Measurements from ENCODE around the gene EFCAB11. TPM values are rescaled to one million over a fixed set of nuclear protein-coding genes. Genes with fewer than 3 reads are reported as not detected.

The EFCAB11 gene
- total and polyA plus RNA-seq, 9 of the 15 experiments (the other 6 are each of a cell fraction or from before 2014, with no cell fraction given), result 13.4 to 37.9 (median 17.4) TPM

DNA sequence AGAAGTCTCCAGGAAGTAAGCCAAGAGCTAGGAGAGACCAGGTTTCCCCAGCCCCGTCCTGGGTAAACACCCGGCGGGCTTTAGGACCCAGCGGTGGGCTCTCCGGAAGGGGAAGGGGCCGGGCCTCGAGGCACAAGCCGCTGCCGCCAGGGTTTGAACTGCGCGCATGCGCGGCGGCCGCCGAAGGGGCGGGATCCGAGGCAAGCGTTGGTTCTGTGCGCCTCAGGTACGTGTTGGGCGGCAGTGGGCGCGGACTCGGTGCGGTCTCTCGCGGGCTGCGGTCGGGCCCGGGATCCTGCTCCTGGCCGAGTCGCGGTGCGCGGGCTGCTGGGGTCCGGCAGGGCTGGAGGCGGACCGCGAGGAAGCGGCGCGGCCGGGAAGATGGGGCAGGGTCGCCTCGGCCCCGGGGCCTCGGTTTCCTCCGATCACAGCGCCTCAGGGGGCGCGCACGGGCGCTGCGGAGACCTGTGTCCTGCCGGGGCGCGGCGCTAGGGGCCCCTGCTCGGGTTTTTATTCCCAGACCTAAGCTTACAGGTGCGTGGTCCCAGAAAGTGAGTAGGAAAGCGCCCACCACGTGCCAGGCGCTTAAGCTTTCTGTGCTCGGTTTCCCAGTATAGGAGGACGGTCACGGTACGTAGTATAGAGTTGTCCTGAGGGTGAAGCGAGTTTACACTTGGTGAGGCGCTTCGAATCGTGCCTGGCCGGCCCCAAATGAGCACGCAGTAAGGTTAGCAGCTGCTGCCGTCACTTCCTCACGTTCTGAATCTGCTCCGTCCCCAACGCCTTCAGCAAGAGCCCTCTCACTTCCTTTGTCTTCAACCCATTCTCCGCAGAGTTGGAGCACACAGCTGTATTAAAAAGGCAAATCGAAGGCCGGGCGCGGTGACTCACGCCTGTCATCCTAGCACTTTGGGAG, 1.5 kb upstream of the EFCAB11 start, which contains the start of gene TDP1 (continued):
- TF ChIP-seq, protein P1, sequence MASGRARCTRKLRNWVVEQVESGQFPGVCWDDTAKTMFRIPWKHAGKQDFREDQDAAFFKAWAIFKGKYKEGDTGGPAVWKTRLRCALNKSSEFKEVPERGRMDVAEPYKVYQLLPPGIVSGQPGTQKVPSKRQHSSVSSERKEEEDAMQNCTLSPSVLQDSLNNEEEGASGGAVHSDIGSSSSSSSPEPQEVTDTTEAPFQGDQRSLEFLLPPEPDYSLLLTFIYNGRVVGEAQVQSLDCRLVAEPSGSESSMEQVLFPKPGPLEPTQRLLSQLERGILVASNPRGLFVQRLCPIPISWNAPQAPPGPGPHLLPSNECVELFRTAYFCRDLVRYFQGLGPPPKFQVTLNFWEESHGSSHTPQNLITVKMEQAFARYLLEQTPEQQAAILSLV (tag; IDR thresholded peaks at IDR 0.05), result no peak
- no peak for TF ChIP-seq BRD9 (IDR thresholded peaks at IDR 0.05; ENCODE audit: low read depth, partially characterized antibody)
- no peak for TF ChIP-seq POLR3A (IDR thresholded peaks at IDR 0.05; ENCODE audit: borderline replicate concordance, extremely low read depth, insufficient read depth, insufficient read length)
- peak; percentile 86 for TF ChIP-seq FOXJ2 (tag; IDR thresholded peaks at IDR 0.05)
- no peak for TF ChIP-seq NFIC (IDR thresholded peaks at IDR 0.05)
- no peak for TF ChIP-seq KLF1 (tag; IDR thresholded peaks at IDR 0.05)
- no peak for TF ChIP-seq SRSF1 (IDR thresholded peaks at IDR 0.05; ENCODE audit: low read depth, low read length)
- TF ChIP-seq, protein P2, sequence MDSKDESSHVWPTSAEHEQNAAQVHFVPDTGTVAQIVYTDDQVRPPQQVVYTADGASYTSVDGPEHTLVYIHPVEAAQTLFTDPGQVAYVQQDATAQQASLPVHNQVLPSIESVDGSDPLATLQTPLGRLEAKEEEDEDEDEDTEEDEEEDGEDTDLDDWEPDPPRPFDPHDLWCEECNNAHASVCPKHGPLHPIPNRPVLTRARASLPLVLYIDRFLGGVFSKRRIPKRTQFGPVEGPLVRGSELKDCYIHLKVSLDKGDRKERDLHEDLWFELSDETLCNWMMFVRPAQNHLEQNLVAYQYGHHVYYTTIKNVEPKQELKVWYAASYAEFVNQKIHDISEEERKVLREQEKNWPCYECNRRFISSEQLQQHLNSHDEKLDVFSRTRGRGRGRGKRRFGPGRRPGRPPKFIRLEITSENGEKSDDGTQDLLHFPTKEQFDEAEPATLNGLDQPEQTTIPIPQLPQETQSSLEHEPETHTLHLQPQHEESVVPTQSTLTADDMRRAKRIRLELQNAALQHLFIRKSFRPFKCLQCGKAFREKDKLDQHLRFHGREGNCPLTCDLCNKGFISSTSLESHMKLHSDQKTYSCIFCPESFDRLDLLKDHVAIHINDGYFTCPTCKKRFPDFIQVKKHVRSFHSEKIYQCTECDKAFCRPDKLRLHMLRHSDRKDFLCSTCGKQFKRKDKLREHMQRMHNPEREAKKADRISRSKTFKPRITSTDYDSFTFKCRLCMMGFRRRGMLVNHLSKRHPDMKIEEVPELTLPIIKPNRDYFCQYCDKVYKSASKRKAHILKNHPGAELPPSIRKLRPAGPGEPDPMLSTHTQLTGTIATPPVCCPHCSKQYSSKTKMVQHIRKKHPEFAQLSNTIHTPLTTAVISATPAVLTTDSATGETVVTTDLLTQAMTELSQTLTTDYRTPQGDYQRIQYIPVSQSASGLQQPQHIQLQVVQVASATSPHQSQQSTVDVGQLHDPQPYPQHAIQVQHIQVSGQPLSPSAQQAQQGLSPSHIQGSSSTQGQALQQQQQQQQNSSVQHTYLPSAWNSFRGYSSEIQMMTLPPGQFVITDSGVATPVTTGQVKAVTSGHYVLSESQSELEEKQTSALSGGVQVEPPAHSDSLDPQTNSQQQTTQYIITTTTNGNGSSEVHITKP (IDR thresholded peaks at IDR 0.05; ENCODE audit: partially characterized antibody), result no peak
- TF ChIP-seq HMGN3 (IDR thresholded peaks at IDR 0.05; ENCODE audit: borderline replicate concordance, extremely low read depth, insufficient read length, low read depth, low read length), result peak; percentile 53
- TF ChIP-seq, protein P3, sequence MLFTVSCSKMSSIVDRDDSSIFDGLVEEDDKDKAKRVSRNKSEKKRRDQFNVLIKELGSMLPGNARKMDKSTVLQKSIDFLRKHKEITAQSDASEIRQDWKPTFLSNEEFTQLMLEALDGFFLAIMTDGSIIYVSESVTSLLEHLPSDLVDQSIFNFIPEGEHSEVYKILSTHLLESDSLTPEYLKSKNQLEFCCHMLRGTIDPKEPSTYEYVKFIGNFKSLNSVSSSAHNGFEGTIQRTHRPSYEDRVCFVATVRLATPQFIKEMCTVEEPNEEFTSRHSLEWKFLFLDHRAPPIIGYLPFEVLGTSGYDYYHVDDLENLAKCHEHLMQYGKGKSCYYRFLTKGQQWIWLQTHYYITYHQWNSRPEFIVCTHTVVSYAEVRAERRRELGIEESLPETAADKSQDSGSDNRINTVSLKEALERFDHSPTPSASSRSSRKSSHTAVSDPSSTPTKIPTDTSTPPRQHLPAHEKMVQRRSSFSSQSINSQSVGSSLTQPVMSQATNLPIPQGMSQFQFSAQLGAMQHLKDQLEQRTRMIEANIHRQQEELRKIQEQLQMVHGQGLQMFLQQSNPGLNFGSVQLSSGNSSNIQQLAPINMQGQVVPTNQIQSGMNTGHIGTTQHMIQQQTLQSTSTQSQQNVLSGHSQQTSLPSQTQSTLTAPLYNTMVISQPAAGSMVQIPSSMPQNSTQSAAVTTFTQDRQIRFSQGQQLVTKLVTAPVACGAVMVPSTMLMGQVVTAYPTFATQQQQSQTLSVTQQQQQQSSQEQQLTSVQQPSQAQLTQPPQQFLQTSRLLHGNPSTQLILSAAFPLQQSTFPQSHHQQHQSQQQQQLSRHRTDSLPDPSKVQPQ (CRISPR knock-in tag; IDR thresholded peaks at IDR 0.05; ENCODE audit: borderline replicate concordance), result no peak
- no peak for TF ChIP-seq ZNF696 (CRISPR knock-in tag; conservative IDR thresholded peaks at IDR 0.05)
- TF ChIP-seq, protein P4, sequence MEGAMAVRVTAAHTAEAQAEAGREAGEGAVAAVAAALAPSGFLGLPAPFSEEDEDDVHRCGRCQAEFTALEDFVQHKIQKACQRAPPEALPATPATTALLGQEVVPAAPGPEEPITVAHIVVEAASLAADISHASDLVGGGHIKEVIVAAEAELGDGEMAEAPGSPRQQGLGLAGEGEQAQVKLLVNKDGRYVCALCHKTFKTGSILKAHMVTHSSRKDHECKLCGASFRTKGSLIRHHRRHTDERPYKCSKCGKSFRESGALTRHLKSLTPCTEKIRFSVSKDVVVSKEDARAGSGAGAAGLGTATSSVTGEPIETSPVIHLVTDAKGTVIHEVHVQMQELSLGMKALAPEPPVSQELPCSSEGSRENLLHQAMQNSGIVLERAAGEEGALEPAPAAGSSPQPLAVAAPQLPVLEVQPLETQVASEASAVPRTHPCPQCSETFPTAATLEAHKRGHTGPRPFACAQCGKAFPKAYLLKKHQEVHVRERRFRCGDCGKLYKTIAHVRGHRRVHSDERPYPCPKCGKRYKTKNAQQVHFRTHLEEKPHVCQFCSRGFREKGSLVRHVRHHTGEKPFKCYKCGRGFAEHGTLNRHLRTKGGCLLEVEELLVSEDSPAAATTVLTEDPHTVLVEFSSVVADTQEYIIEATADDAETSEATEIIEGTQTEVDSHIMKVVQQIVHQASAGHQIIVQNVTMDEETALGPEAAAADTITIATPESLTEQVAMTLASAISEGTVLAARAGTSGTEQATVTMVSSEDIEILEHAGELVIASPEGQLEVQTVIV (CRISPR knock-in tag; IDR thresholded peaks at IDR 0.05; ENCODE audit: borderline replicate concordance), result no peak
- TF ChIP-seq, protein P5, sequence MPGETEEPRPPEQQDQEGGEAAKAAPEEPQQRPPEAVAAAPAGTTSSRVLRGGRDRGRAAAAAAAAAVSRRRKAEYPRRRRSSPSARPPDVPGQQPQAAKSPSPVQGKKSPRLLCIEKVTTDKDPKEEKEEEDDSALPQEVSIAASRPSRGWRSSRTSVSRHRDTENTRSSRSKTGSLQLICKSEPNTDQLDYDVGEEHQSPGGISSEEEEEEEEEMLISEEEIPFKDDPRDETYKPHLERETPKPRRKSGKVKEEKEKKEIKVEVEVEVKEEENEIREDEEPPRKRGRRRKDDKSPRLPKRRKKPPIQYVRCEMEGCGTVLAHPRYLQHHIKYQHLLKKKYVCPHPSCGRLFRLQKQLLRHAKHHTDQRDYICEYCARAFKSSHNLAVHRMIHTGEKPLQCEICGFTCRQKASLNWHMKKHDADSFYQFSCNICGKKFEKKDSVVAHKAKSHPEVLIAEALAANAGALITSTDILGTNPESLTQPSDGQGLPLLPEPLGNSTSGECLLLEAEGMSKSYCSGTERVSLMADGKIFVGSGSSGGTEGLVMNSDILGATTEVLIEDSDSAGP (CRISPR knock-in tag; IDR thresholded peaks at IDR 0.05), result no peak
- TF ChIP-seq CSDE1 (IDR thresholded peaks at IDR 0.05), result no peak
